Mononuclear cell (primary cell): Measurements from ENCODE around the gene CES4A. TPM values are rescaled to one million over a fixed set of nuclear protein-coding genes. Genes with fewer than 3 reads are reported as not detected.
"Not testable (repeated sequence)": the region's sequence is repeated elsewhere in the genome, so short reads cannot be mapped to it uniquely, and the experiment has no call there.

Experiments
- H3K27me3 ChIP-seq: 2 replicates; pipeline ENCODE4 v1.6.0; 2011; ENCODE audit warnings: low read length, control low read depth; ENCODE audit not compliant: insufficient read depth
- H3K4me1 ChIP-seq: 2 replicates; pipeline ENCODE4 v1.5.1; 2011; ENCODE audit warnings: mild to moderate bottlenecking, low read length, control low read depth; ENCODE audit not compliant: insufficient read depth
- H3K4me3 ChIP-seq: 2 replicates; pipeline ENCODE4 v1.5.1; 2011; ENCODE audit warnings: mild to moderate bottlenecking, low read length, moderate library complexity
- H3K9me3 ChIP-seq: 2 replicates; pipeline ENCODE4 v1.5.1; 2011; ENCODE audit warnings: low read depth, mild to moderate bottlenecking, control low read depth, low read length
- total RNA-seq: library from RNA; depleted of rRNA; stranded (reverse); fragments of >200 nt; gene quantifications from one replicate; pipeline ENCODE4 v1.2.3, GENCODE V29; 2012

CES4A gene
- total RNA-seq, 1 donor: 5.6 TPM

DNA sequence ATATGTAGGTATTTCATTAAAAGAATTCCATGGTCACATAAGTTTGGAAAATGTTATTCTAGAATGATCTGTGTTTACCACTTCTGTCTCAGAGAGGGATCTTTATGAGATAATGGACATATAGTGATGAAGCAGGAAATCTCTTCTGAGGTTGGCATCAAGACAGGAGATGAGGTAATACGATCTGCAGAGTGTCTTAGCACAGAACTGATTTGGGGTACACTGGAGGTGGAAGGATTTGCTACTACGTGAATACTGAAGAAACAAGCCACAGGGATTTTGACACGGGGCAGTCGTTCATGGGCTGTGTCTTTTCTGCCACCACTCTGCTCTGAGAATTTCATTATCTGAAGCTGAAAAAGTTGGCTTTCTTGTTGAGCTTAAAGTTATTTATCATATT lies 46.1 kb downstream of the CES4A start:
- Histone ChIP-seq H3K9me3 (no peaks in the 10 kb centered on the region), H3K4me3 (no peak overlapping the region), H3K4me1 (peaks cover 29% of the 10 kb centered on the region), H3K27me3 (no peaks in the 10 kb centered on the region)

DNA sequence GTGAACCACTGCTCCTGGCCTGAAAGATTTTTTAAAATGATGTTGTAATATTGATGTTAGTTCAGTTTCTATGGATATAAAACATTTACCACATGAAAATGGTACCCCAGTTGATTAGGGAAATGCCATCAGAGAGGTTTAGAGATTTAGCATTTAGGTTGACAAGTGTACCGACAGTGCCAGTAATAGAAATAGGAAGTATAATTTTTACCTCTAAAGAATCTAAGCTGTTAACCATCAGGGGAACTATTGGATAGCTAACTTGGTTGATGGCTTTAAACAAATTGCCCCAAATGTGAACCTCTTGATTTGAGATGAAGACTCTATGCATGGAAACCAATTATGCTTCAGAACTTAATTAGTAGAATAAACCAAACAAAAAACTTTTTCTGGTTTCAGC lies 47.0 kb downstream of the CES4A start:
- Histone ChIP-seq H3K4me3 (no peak overlapping the region), H3K27me3 (no peaks in the 10 kb centered on the region), H3K4me1 (peaks cover 23% of the 10 kb centered on the region)

GRCh38 chr16:67036323-67036741 lies 47.9 kb downstream of the CES4A start:
- H3K27me3 ChIP-seq: no peaks in the 10 kb centered on the region
- no peaks in the 10 kb centered on the region for H3K9me3 ChIP-seq
- no peak overlapping the region for H3K4me3 ChIP-seq
- H3K4me1 ChIP-seq: peaks cover 16% of the 10 kb centered on the region

More for the DNA sequence above, 47.0 kb downstream of the CES4A start:
- H3K9me3 ChIP-seq: no peaks in the 10 kb centered on the region

- Histone ChIP-seq H3K4me3 (no peak overlapping the region), H3K9me3 (no peaks in the 10 kb centered on the region), H3K27me3 (no peaks in the 10 kb centered on the region), H3K4me1 (peaks cover 5% of the 10 kb centered on the region)
These were observed 51.1 kb downstream of the CES4A start for GRCh38 chr16:67039260-67040020.

DNA sequence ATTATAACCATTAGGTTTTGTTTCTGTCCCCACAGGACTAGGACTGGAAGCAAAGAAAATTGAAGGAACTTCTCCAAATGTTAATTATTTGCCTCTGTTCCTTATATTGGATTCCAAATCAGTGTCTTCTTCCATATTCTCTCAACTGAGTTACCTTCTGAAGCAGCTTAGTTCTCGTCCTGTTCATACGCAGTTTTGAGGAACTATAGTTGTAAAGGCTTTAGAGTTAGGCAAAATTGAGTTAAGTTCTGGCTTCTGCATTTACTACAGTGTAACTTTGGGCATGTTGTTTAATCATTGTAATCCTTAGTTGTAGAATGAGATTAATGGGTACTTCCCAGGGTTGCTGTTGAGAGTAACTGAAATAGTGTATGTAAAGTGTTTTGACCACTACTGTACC lies 51.8 kb downstream of the CES4A start:
- H3K4me3 ChIP-seq: no peak overlapping the region
- no peaks in the 10 kb centered on the region for H3K27me3 ChIP-seq
- H3K4me1 ChIP-seq: peaks cover under 1% of the 10 kb centered on the region

DNA sequence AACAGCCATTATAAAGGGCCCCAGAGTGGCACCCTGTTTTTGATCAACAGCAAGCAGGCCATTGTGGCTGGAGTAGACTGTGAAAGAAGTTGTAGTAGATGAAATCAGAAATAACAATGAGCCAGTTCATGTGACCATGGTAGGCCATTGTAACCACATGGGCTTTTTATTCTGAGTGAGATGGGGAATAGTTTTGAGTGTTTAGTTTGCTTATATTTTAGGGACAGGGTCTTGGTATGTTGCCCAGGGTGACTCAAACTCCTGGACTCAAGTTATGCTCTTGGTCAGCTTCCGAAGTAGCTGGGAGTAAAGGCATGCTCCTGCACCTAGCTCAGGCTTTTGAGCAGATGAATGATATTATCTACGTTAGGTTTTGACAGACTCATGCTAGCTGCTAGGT lies 52.5 kb downstream of the CES4A start:
- H3K27me3 ChIP-seq: no peaks in the 10 kb centered on the region
- no peaks in the 10 kb centered on the region for H3K9me3 ChIP-seq
- no peaks in the 10 kb centered on the region for H3K4me1 ChIP-seq
- H3K4me3 ChIP-seq: no peak overlapping the region

More for the DNA sequence above, 51.8 kb downstream of the CES4A start:
- H3K9me3 ChIP-seq: no peaks in the 10 kb centered on the region

GRCh38 chr16:67041520-67041919 lies 53.1 kb downstream of the CES4A start:
- not testable (repeated sequence) for H3K9me3 ChIP-seq, H3K27me3 ChIP-seq, H3K4me3 ChIP-seq, H3K4me1 ChIP-seq

- Histone ChIP-seq H3K9me3 (no peaks in the 10 kb centered on the region), H3K4me1 (no peaks in the 10 kb centered on the region), H3K4me3 (no peak overlapping the region), H3K27me3 (no peaks in the 10 kb centered on the region)
These were observed 55.0 kb downstream of the CES4A start for GRCh38 chr16:67043420-67043819.

GRCh38 chr16:67050796-67051195 lies 62.4 kb downstream of the CES4A start:
- no peaks in the 10 kb centered on the region for H3K9me3 ChIP-seq
- no peaks in the 10 kb centered on the region for H3K27me3 ChIP-seq
- H3K4me3 ChIP-seq: no peak overlapping the region
- peaks cover 24% of the 10 kb centered on the region for H3K4me1 ChIP-seq

DNA sequence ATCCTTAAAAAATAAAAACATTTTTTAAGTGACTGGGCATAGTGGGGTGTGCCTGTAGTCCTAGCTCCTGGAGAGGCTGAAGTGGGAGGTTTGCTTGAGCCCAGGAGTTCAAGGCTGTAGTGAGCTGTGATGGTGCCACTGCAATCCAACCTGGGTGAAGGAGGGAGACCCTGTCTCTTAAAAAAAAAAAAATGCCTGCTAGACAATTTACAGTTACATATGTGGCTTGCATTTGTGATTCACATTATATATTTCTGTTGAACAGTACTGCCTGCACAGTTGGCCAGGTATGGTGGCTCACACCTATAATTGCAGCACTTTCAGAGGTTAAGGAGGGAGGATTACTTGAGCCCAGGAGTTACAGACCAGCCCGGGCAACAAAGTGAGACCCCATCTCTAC lies 64.0 kb downstream of the CES4A start:
- peaks cover 24% of the 10 kb centered on the region for H3K4me1 ChIP-seq
- no peak overlapping the region for H3K4me3 ChIP-seq
- H3K9me3 ChIP-seq: no peaks in the 10 kb centered on the region
- H3K27me3 ChIP-seq: no peaks in the 10 kb centered on the region

DNA sequence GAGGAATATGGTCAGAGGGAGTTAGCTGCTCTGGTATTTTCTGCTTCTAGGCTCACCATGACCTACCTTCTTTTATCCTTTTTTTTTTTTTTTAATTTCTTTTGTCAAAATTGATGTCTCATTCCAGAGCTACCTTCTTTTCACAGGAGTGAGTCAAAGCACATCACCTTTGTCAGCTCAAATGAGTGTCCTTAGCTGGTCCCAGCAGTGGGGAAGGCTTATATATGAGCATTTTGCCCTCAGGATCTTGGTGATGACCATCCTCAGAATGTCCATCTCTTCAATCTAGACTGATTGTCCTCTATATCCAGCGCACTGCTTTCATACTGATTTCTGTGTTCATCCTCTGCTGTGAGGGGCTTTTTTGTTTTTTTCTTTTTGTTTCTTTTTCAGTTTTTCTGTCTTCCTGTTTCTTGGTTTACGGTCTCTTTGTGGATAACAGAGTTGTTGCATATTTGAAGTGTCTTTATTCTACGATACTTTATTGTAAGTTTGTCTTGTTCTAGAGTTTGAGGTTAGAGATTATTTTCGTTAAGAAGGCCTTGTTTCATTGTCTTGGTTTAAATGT lies 65.5 kb downstream of the CES4A start:
- H3K4me1 ChIP-seq: peaks cover 24% of the 10 kb centered on the region
- H3K4me3 ChIP-seq: no peak overlapping the region
- no peaks in the 10 kb centered on the region for H3K27me3 ChIP-seq
- H3K9me3 ChIP-seq: no peaks in the 10 kb centered on the region

- no peaks in the 10 kb centered on the region for H3K9me3 ChIP-seq
- no peak overlapping the region for H3K4me3 ChIP-seq
- H3K27me3 ChIP-seq: no peaks in the 10 kb centered on the region
These were observed 66.5 kb downstream of the CES4A start for GRCh38 chr16:67054901-67055300.

GRCh38 chr16:67055712-67056487 lies 67.5 kb downstream of the CES4A start:
- peaks cover 24% of the 10 kb centered on the region for H3K4me1 ChIP-seq
- no peak overlapping the region for H3K4me3 ChIP-seq
- H3K27me3 ChIP-seq: no peaks in the 10 kb centered on the region
- H3K9me3 ChIP-seq: no peaks in the 10 kb centered on the region

More at GRCh38 chr16:67054901-67055300, 66.5 kb downstream of the CES4A start:
- peaks cover 24% of the 10 kb centered on the region for H3K4me1 ChIP-seq
